Activated naive CD4-positive, alpha-beta T cell (primary cell): ENCODE results near the gene MED26.

Experiments used
- DNase-seq, 4 experiments: peaks; one replicate each; lab custom pipeline; 2025; lab: John Stamatoyannopoulos, UW

The MED26 gene

GRCh38 chr19:16540948-16541347 lies 87.1 kb downstream of the MED26 start:
- no peak for DNase-seq

- DNase-seq, result no peak
Observed at GRCh38 chr19:16537111-16537510, 90.9 kb downstream of the MED26 start.

GRCh38 chr19:16536130-16536529 lies 91.9 kb downstream of the MED26 start:
- no peak for DNase-seq

GRCh38 chr19:16535381-16535780 lies 92.6 kb downstream of the MED26 start:
- DNase-seq, result no peak

GRCh38 chr19:16532440-16533234 lies 95.4 kb downstream of the MED26 start:
- DNase-seq, result no peak

- no peak for DNase-seq
Observed at GRCh38 chr19:16531380-16531669, 96.7 kb downstream of the MED26 start.

GRCh38 chr19:16530540-16531379 lies 97.2 kb downstream of the MED26 start:
- DNase-seq, result no peak

GRCh38 chr19:16529466-16530144 lies 98.4 kb downstream of the MED26 start:
- DNase-seq, result no peak

GRCh38 chr19:16527971-16528521 lies 100.0 kb downstream of the MED26 start:
- peak in 1 of 4 experiments; percentile 37 for DNase-seq

- DNase-seq, result no peak
Observed at GRCh38 chr19:16527334-16527935, 100.6 kb downstream of the MED26 start.

GRCh38 chr19:16525751-16526481 lies 102.1 kb downstream of the MED26 start:
- no peak for DNase-seq

- DNase-seq, result no peak
Observed at GRCh38 chr19:16524991-16525734, 102.8 kb downstream of the MED26 start.
